ENCODE results near the gene CHIC2. TPM values are rescaled to one million over a fixed set of nuclear protein-coding genes. Genes with fewer than 3 reads are reported as not detected.
A peak's percentile ranks its signal among the peaks of the same experiment; 100 is the strongest.

CHIC2 gene
- total RNA-seq, 1 donor from 2014 or later, result 22.5 TPM

DNA sequence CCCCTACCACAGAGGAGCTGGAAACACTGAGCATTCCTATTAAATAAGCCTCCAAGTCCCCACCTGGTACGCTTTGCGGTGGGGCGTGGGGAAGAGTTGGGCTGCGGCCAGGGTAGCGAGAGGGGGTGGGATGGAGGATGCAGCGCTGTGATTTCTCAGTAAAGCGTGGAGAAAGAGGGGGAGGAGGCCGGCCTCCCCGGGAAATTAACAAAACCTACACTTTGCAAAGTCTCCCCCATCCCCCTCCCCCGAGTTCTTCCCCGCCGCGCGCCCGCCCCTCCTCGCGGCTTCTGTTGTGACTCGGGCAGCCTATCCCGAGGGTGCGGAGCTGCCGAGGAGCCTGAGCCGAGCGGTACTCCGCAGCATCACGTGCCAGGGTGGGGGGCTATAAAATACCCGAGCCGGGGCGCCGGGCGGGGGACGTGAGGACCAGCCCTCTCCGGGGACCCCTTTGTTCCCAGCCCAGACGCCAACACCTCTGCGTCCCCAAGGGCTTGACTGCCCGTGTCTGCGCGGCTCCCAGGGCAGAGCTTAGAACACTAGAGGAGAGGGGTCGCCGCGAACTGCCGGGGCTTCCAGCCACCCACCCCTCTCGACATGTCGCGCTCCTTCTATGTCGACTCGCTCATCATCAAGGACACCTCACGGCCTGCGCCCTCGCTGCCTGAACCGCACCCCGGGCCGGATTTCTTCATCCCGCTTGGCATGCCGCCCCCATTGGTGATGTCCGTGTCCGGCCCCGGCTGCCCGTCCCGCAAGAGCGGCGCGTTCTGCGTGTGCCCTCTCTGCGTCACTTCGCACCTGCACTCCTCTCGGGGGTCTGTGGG, 35.6 kb upstream of the CHIC2 start, which contains the start of gene GSX2:
Gene GSX2, plus strand, starts transcription at position 416 of the 827 bp plus-strand sequence. Its CDS starts 182 bp downstream, at position 598.
- Mint-ChIP-seq H3K27me3 (ENCODE audit: low read depth) (peaks cover 90% of the 10 kb centered on the region), H3K4me3 (ENCODE audit: low read depth) (no peak within 1 kb of the TSS), H3K27ac (no peak within 1 kb of the TSS), H3K9me3 (no peaks in the 10 kb centered on the region), H3K4me1 (ENCODE audit: low read depth) (peaks cover 26% of the 10 kb centered on the region), H3K36me3 (ENCODE audit: low read depth) (no peaks in the 10 kb centered on the region)
- DNase-seq (ENCODE audit: low spot score), result no peak
- intact Hi-C loops (cut with micrococcal nuclease), result loop anchor here (2.0 kb wide), 1 partner anchor 191 kb away; no protein-coding TSS in a partner anchor

DNA sequence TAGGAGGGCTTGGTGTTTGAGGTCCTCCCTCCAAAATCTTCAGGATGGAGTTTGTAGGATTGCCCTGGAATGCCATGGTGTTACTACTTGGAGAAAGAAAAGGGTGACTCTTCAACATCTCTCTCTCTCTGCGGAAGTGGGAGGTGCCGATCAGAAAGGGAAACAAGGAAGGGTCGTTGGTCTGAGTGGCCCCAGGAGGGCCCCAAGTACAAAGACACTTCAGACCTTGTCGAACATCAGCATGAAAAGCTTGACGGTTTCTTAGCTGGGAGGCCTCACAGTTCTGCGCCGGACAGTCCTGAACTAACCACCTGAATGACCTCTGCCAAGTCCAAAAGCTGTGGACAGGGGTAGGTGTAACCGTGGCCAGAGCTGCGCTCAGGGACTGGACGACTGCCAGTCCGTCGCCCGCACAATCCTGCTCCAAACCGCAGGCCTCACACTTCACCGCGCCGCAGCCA, 34.9 kb upstream of the CHIC2 start:
- Mint-ChIP-seq H3K4me3 (ENCODE audit: low read depth) (no peak overlapping the region), H3K27ac (no peak overlapping the region), H3K9me3 (no peaks in the 10 kb centered on the region), H3K27me3 (ENCODE audit: low read depth) (peaks cover 90% of the 10 kb centered on the region), H3K4me1 (ENCODE audit: low read depth) (peaks cover 21% of the 10 kb centered on the region), H3K36me3 (ENCODE audit: low read depth) (no peaks in the 10 kb centered on the region)
- DNase-seq (ENCODE audit: low spot score), result no peak
- intact Hi-C loops (cut with micrococcal nuclease), result no loop called here

DNA sequence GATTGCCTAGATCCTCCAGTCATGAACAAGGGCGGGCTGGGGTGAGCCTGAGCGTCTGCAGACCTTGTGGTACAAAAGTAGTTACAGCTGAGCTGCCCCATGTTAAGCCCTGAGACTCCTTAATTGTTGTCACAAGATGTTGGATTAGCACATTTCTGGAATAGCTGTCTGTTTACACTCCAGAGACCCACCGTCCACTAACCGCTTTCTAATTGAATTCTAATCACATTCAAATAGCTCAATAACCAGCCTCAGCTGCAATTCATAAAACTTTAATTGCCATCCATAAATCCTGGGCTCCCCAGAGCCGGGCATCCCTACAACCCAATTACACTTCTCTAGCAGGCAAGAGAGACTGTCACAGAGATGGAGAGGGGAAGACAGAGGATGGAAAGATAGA, 34.0 kb upstream of the CHIC2 start:
- Mint-ChIP-seq H3K27ac (no peak overlapping the region), H3K27me3 (ENCODE audit: low read depth) (peaks cover 89% of the 10 kb centered on the region), H3K36me3 (ENCODE audit: low read depth) (no peaks in the 10 kb centered on the region), H3K9me3 (no peaks in the 10 kb centered on the region), H3K4me3 (ENCODE audit: low read depth) (no peak overlapping the region), H3K4me1 (ENCODE audit: low read depth) (peaks cover 26% of the 10 kb centered on the region)
- DNase-seq (ENCODE audit: low spot score), result no peak
- intact Hi-C loops (cut with micrococcal nuclease), result no loop called here

DNA sequence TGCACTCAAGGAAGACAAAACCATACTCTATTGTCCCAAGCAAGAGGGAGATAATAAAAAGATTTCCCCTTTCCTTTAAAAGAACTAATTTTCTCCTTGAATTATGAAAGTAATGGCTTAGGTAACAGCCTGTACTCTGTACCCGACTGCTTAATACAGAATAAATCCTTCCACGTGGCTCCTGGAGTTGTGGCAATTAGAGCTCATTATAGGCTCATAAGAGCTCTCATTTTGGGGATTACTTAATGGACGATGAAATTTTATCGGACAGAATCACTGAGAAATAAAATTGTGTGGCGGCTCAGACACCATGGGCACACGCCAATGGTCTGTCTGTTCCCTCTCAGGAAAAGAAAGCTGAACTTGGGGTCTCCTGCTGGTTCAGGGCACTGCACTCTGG, 32.7 kb upstream of the CHIC2 start:
- no peak overlapping the region for H3K4me3 Mint-ChIP-seq (ENCODE audit: low read depth)
- no peaks in the 10 kb centered on the region for H3K9me3 Mint-ChIP-seq
- DNase-seq (ENCODE audit: low spot score), result no peak
- no peaks in the 10 kb centered on the region for H3K36me3 Mint-ChIP-seq (ENCODE audit: low read depth)
- peaks cover 29% of the 10 kb centered on the region for H3K4me1 Mint-ChIP-seq (ENCODE audit: low read depth)
- H3K27ac Mint-ChIP-seq, result no peak overlapping the region
- intact Hi-C loops (cut with micrococcal nuclease), result no loop called here
- H3K27me3 Mint-ChIP-seq (ENCODE audit: low read depth), result peaks cover 90% of the 10 kb centered on the region

DNA sequence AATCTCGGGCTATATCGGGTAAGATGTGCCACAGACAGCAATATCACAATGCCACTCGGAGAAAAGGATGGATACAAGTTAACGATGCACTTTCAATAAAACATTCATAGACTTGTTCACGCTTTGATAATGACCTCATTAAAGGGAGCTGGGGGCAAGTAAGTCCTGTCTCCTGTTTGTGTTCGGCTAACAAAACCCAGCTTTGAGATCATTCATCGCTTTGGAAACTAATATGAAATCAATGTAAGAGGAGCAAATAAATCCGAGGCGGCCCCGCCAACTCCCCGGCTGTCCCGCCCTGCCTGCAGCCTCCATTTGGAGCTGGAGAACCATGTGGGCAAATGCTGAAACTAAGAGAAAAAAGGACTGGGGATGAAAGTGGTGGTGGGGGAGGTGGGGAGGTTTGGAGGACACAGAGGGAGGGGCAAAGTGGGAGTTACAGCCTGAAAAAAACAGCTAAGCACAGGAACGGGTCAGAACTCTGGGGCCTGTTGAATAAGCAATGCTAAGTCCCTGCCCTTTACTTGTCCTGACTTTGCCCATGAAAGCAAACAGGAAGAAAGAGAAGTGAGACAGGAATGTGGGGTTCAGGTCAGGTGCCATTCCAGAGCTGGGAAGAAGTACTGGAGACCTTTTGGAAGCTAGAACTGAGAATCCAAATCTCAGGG, 32.0 kb upstream of the CHIC2 start:
- Mint-ChIP-seq H3K4me3 (ENCODE audit: low read depth) (no peak overlapping the region), H3K36me3 (ENCODE audit: low read depth) (no peaks in the 10 kb centered on the region), H3K9me3 (no peaks in the 10 kb centered on the region), H3K27ac (no peak overlapping the region), H3K4me1 (ENCODE audit: low read depth) (peaks cover 32% of the 10 kb centered on the region), H3K27me3 (ENCODE audit: low read depth) (peaks cover 89% of the 10 kb centered on the region)
- intact Hi-C loops (cut with micrococcal nuclease), result no loop called here
- DNase-seq (ENCODE audit: low spot score), result no peak

DNA sequence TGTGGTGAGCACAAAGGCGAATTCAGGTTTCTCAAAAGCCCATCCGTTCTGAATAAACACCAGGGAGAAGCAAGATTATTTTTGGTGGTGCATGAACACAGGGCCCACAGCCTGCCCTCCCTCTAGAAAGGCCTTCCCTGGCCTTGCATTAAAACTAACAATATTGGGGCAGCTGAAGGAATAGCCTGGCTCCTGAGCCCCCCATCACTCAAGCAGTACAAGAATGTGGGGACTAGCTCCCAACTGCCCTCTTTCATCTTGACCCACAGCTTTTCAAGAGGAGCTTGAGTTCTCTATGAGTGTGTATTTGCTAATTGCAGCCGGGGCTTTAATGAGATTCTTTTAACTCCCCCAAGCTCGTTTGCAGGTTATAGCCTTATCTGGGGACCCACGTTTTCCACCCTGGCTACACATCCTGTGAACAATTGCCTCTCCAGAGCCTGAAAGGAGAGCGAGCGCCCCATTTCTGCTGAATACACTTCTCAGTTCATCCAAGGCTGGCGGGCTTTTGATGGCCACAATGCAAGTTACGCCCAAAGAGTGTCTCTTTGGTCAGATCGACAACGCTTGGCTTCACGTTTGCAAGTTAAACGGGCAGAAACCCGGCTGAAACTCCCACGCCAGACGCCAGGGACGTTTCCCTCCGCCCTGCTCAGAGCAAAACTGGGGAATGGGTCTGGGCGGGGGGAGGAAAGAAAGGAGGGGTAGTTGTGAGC, 30.9 kb upstream of the CHIC2 start:
- no peak overlapping the region for H3K27ac Mint-ChIP-seq
- H3K36me3 Mint-ChIP-seq (ENCODE audit: low read depth), result no peaks in the 10 kb centered on the region
- no peak overlapping the region for H3K4me3 Mint-ChIP-seq (ENCODE audit: low read depth)
- H3K9me3 Mint-ChIP-seq, result no peaks in the 10 kb centered on the region
- intact Hi-C loops (cut with micrococcal nuclease), result no loop called here
- DNase-seq (ENCODE audit: low spot score), result no peak
- peaks cover 91% of the 10 kb centered on the region for H3K27me3 Mint-ChIP-seq (ENCODE audit: low read depth)
- peaks cover 32% of the 10 kb centered on the region for H3K4me1 Mint-ChIP-seq (ENCODE audit: low read depth)

DNA sequence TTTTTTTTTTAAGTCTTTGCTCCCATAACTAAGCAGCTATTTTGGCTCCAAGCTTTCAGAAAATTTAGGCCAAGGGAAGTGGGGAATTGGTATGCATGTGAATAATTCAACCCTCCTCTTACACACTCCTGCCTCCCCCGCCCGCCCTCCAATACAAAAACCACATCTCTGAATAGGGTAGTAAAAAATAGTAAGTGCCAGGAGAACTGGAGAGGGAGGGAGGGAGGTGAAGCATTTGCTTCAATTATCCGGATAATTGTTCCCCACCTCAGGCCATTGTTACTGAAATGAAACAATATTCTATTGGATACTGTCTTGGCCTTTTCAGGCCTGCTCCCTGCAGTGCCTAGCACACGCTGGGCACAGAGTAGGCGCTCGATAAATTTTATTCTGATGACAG, 30.0 kb upstream of the CHIC2 start:
- H3K4me1 Mint-ChIP-seq (ENCODE audit: low read depth), result peaks cover 30% of the 10 kb centered on the region
- no peaks in the 10 kb centered on the region for H3K36me3 Mint-ChIP-seq (ENCODE audit: low read depth)
- intact Hi-C loops (cut with micrococcal nuclease), result no loop called here
- no peak overlapping the region for H3K4me3 Mint-ChIP-seq (ENCODE audit: low read depth)
- no peaks in the 10 kb centered on the region for H3K9me3 Mint-ChIP-seq
- H3K27ac Mint-ChIP-seq, result no peak overlapping the region
- DNase-seq (ENCODE audit: low spot score), result no peak
- H3K27me3 Mint-ChIP-seq (ENCODE audit: low read depth), result peaks cover 89% of the 10 kb centered on the region

DNA sequence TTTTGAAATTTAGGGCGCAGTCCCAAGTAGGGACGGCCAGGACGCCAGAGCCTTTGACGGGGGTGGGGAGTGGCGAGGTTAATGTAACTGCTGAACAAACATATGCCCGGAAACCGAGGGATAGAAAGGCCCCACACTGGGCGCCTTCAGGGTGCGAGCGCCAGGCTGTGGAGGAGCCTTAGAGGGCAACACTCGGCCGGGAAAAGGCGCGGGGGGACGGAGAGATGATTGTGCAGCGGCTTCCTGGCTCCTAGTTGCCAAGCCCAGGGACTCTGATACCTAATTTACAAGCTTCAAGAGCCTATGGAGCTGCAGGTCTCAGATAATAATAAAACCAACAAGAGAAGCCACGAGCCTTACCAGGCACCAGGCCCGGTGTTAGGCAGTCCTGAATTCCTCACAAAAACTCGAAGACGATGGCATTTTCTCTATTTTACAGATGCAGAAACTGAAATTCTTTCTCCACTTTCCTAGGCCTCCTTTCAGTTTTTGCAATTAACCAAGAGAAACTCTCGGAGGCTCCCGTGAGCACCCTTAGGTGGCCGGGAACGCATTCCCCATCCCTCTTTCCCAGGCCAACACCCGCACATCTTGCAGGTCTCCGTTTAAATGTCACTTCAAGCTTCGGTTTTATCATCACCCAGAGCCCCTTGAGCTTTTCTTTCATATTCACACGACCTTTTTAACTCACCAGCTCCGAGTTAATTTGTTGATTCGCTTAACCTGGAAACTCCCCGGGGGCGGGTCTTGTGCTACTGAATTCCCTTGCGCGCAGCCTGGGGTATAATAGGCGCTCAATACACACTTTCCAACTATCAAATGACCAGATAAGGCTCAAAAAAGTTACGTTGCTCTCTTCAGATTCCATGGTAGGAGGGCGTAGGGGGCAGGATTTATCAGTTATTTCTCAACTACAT, 29.2 kb upstream of the CHIC2 start:
- no peaks in the 10 kb centered on the region for H3K36me3 Mint-ChIP-seq (ENCODE audit: low read depth)
- peaks cover 86% of the 10 kb centered on the region for H3K27me3 Mint-ChIP-seq (ENCODE audit: low read depth)
- intact Hi-C loops (cut with micrococcal nuclease), result loop anchor here (1.0 to 2.0 kb wide), 3 partner anchors 8 to 133 kb away; partner anchors contain the start of gene CHIC2
- H3K4me3 Mint-ChIP-seq (ENCODE audit: low read depth), result peak overlapping the region; percentile 5
- H3K27ac Mint-ChIP-seq, result no peak overlapping the region
- no peaks in the 10 kb centered on the region for H3K9me3 Mint-ChIP-seq
- DNase-seq (ENCODE audit: low spot score), result no peak
- H3K4me1 Mint-ChIP-seq (ENCODE audit: low read depth), result peaks cover 23% of the 10 kb centered on the region

DNA sequence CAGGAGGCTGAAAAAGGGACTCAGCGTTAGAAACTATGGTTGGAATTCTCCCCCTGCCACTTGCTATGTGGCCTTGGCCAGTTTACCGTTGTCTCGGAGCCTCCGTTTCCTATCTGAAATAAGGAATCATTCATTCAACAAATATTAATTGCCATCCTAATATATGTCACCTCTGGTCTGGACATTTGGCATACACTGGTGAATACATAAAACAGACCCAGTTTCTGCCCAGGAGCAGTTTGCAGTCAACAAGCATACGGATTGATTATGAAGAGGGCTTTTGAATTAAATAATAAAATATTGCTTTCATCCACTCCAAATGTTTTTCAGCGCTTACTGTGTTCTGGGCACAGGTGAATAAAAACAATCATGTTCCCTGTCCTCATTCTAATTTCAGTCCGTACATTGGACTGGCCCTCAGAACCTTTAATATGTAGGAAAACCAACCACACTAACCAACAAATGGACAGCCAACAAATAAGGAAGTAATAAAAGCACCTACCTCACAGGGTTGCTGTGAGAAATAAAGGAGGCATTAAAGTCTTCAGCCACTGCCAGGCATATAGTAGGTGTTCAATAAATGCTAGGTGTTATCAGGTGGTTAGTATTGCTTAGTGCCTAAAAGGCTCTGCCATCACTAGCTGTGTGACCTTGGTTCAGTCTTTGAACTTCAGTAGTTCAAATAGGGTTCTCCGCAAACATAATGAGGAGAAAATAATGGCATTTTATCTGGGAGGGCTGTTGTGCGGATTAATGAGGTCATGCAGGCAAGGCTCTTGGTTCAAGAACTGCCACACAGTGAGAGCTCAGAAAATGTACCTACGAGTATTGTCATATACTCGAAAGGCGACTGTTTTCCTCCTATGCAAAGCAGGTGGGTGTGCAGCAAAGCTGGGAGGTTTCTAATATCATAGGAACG, 28.3 kb upstream of the CHIC2 start:
- Mint-ChIP-seq H3K4me3 (ENCODE audit: low read depth) (peak overlapping the region; percentile 85), H3K36me3 (ENCODE audit: low read depth) (no peaks in the 10 kb centered on the region), H3K4me1 (ENCODE audit: low read depth) (peaks cover 20% of the 10 kb centered on the region), H3K27me3 (ENCODE audit: low read depth) (peaks cover 84% of the 10 kb centered on the region), H3K9me3 (no peaks in the 10 kb centered on the region), H3K27ac (no peak overlapping the region)
- intact Hi-C loops (cut with micrococcal nuclease), result loop anchor here (1.0 to 2.0 kb wide), 3 partner anchors 9 to 134 kb away; partner anchors contain the start of gene CHIC2
- DNase-seq (ENCODE audit: low spot score), result no peak

DNA sequence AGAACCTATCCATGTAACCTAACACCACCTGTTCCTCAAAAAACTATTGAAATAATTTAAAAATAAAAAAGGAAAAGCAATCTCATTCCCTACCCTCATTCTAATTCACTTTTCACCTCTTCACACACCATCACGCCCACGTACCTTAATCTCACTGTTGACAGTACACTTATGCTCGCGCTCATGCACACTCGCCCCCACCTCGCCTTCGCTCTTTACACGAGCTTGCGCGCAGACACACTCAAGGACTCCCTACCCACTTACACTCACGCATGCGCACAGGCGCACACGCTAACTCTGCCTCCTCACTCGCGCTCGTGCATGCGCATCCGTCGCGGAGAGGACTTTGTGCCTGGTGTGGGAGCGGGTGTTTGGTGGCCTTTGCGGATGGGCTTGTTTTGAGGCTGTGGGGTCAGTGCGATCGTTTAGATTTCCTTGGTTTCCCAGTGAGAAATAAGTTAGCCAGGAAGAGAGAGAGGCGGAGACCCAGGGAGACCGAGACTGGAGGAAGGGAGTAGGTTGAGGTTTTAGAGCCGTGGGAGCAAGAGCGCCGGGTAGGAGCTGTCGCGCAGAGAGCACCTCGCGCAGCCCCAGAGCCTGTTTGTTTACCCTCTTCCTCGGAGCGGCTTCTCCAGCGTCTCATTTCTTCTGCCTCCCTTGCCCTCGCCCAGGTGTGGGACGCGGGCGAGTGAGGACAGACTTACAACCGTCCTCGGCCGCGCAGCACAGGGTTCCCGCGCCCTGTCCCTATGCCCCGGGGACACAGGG, 27.4 kb upstream of the CHIC2 start:
- intact Hi-C loops (cut with micrococcal nuclease), result loop anchor here (2.0 kb wide), 2 partner anchors 135 to 161 kb away; no protein-coding TSS in a partner anchor
- H3K9me3 Mint-ChIP-seq, result no peaks in the 10 kb centered on the region
- peak overlapping the region; percentile 85 for H3K4me3 Mint-ChIP-seq (ENCODE audit: low read depth)
- no peaks in the 10 kb centered on the region for H3K36me3 Mint-ChIP-seq (ENCODE audit: low read depth)
- peaks cover 81% of the 10 kb centered on the region for H3K27me3 Mint-ChIP-seq (ENCODE audit: low read depth)
- H3K27ac Mint-ChIP-seq, result peak overlapping the region; percentile 32
- peak; percentile 58 for DNase-seq (ENCODE audit: low spot score)
- peaks cover 20% of the 10 kb centered on the region for H3K4me1 Mint-ChIP-seq (ENCODE audit: low read depth)
